HepG2 (cell line): ENCODE data around the gene SYCE3. TPM values are rescaled to one million over a fixed set of nuclear protein-coding genes. Genes with fewer than 3 reads are reported as not detected.

Source experiments
- ARNT ChIP-seq: fragments of 450-650 bp; IDR thresholded peaks from 2 replicates; pipeline ENCODE4 v1.6.1; 2017
- ATF1 ChIP-seq: IDR thresholded peaks from 2 replicates; pipeline ENCODE4 v1.6.1; 2016; ENCODE audit warnings: mild to moderate bottlenecking, control low read depth
- DPF2 ChIP-seq: sonication (generic); formaldehyde crosslinking; IDR thresholded peaks from 2 replicates; pipeline ENCODE4 v1.4.0; 2020; ENCODE audit warnings: mild to moderate bottlenecking, low read depth, missing genetic modification reagents, borderline replicate concordance
- HOXA9 ChIP-seq: sonication (generic); formaldehyde crosslinking; IDR thresholded peaks from 2 replicates; pipeline ENCODE4 v1.8.1; 2022; ENCODE audit warnings: missing genetic modification reagents, mild to moderate bottlenecking, moderate library complexity, borderline replicate concordance
- IRX3 ChIP-seq: sonication (generic); formaldehyde crosslinking; IDR thresholded peaks from 2 replicates; pipeline ENCODE4 v1.8.1; 2023; ENCODE audit warnings: mild to moderate bottlenecking, low read depth, missing genetic modification reagents, borderline replicate concordance
- ISX ChIP-seq: sonication (generic); formaldehyde crosslinking; conservative IDR thresholded peaks from 2 replicates; pipeline ENCODE4 v1.5.0; 2020; ENCODE audit warnings: missing genetic modification reagents
- KDM5A ChIP-seq: fragments of 200-600 bp; sonication (generic); IDR thresholded peaks from 2 replicates; pipeline ENCODE4 v1.7.0; 2018; ENCODE audit warnings: antibody characterized with exemption, mild to moderate bottlenecking, low read length, borderline replicate concordance
- KMT2B ChIP-seq: IDR thresholded peaks from 2 replicates; pipeline ENCODE4 v1.6.1; 2016; ENCODE audit warnings: missing genetic modification reagents, missing compliant biosample characterization
- SKI ChIP-seq: fragments of 450-650 bp; IDR thresholded peaks from one replicate; pipeline ENCODE4 v1.6.1; 2018; ENCODE audit warnings: mild to moderate bottlenecking; ENCODE audit not compliant: partially characterized antibody
- SP140L ChIP-seq: sonication (generic); formaldehyde crosslinking; IDR thresholded peaks from 2 replicates; pipeline ENCODE4 v1.4.0; 2020; ENCODE audit warnings: missing genetic modification reagents, borderline replicate concordance
- TBP ChIP-seq: sonication (generic); formaldehyde crosslinking; IDR thresholded peaks from 2 replicates; pipeline ENCODE4 v1.5.0; 2020; ENCODE audit warnings: missing genetic modification reagents
- YY1 ChIP-seq: IDR thresholded peaks from 2 replicates; pipeline ENCODE4 v1.6.1; 2011; ENCODE audit warnings: low read length, low read depth, moderate library complexity, mild to moderate bottlenecking; ENCODE audit not compliant: insufficient read depth, insufficient replicate concordance
- ZBTB38 ChIP-seq: sonication (generic); formaldehyde crosslinking; IDR thresholded peaks from 2 replicates; pipeline ENCODE4 v1.5.1; 2020; ENCODE audit warnings: mild to moderate bottlenecking, missing genetic modification reagents
- ZKSCAN1 ChIP-seq: fragments of 150-350 bp; IDR thresholded peaks from 2 replicates; pipeline ENCODE4 v1.6.1; 2014; ENCODE audit warnings: low read length
- ZMYM2 ChIP-seq: sonication (generic); formaldehyde crosslinking; IDR thresholded peaks from 2 replicates; pipeline ENCODE4 v1.8.0; 2022; ENCODE audit warnings: mild to moderate bottlenecking, missing genetic modification reagents
- ZNF224 ChIP-seq: sonication (generic); formaldehyde crosslinking; IDR thresholded peaks from 2 replicates; pipeline ENCODE4 v1.5.0; 2020; ENCODE audit warnings: mild to moderate bottlenecking, missing genetic modification reagents
- ZNF24 ChIP-seq: fragments of 450-650 bp; IDR thresholded peaks from 2 replicates; pipeline ENCODE4 v1.6.1; 2017; ENCODE audit warnings: antibody characterized with exemption, mild to moderate bottlenecking
- ZNF563 ChIP-seq: sonication (generic); formaldehyde crosslinking; IDR thresholded peaks from 2 replicates; pipeline ENCODE4 v1.8.0; 2022; ENCODE audit warnings: mild to moderate bottlenecking, moderate library complexity, missing genetic modification reagents
- ZNF883 ChIP-seq: sonication (generic); formaldehyde crosslinking; IDR thresholded peaks from 2 replicates; pipeline ENCODE4 v1.5.1; 2020; ENCODE audit warnings: mild to moderate bottlenecking, missing genetic modification reagents; ENCODE audit errors: not compliant biosample characterization
- polyA plus RNA-seq, 8 experiments: library from polyadenylated mRNA; depleted of rRNA in 3 of 8; stranded (reverse) in 7 of 8; unstranded in 1 of 8; fragments of >200 nt; fragmentation: Illumina TruSeq in 4 of 8; extraction: Trizol in 4 of 8; gene quantifications; 2 replicates each; pipeline versions ENCODE4 v1.2.1 to v1.2.3, GENCODE V29; 2011 to 2016; ENCODE audit warnings: low read depth in 4 of 8, missing spikeins in 1 of 8, mixed read lengths in 1 of 8; ENCODE audit not compliant: insufficient read depth in 1 of 8
- total RNA-seq, 5 experiments: library from RNA; depleted of rRNA; stranded (reverse); fragments of >200 nt; fragmentation: Illumina TruSeq; extraction: Trizol; gene quantifications; 2 replicates each; pipeline ENCODE4 v1.2.3, GENCODE V29; 2016; ENCODE audit warnings: low read depth in 1 of 5
- TF ChIP-seq, protein P1 (sequence below): sonication (generic); formaldehyde crosslinking; IDR thresholded peaks from 2 replicates; pipeline ENCODE4 v1.5.0; 2020; ENCODE audit warnings: mild to moderate bottlenecking, missing genetic modification reagents, moderate library complexity
- TF ChIP-seq, protein P2 (sequence below): IDR thresholded peaks from 2 replicates; pipeline ENCODE4 v1.6.1; 2016; ENCODE audit warnings: mild to moderate bottlenecking
- TF ChIP-seq, protein P3 (sequence below): sonication (generic); formaldehyde crosslinking; IDR thresholded peaks from 2 replicates; pipeline ENCODE4 v1.8.1; 2023; ENCODE audit warnings: missing genetic modification reagents, inconsistent platforms, borderline replicate concordance
- TF ChIP-seq, protein P4 (sequence below): sonication (generic); formaldehyde crosslinking; IDR thresholded peaks from 2 replicates; pipeline ENCODE4 v1.4.0; 2020; ENCODE audit warnings: mild to moderate bottlenecking, missing genetic modification reagents
- TF ChIP-seq, protein P5 (sequence below): sonication (generic); formaldehyde crosslinking; IDR thresholded peaks from 2 replicates; pipeline ENCODE4 v1.9.0; 2022; ENCODE audit warnings: missing genetic modification reagents, mild to moderate bottlenecking, borderline replicate concordance
- TF ChIP-seq, protein P6 (sequence below): sonication (generic); formaldehyde crosslinking; IDR thresholded peaks from 2 replicates; pipeline ENCODE4 v1.4.0; 2020; ENCODE audit warnings: low read depth, mild to moderate bottlenecking, missing genetic modification reagents

Gene SYCE3
- total and polyA plus RNA-seq, 2 of the 13 experiments (the other 11 are each of a cell fraction or from before 2014, with no cell fraction given), result not detected

DNA sequence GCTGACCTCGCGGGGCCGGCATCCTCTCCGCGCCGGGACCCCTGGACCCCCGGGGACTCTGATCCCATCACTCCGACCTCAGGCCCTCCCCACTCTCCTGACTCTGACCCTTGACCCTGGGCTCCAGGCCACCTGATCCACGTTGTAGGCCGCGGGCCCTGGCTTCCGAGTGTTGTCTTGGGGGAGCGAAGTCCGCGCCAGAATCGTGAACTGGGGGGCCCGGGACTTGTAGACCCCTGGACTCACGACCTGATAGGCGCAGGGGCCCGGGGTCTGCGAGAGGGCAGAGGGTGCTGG, 32.2 kb downstream of the SYCE3 start (continued):
- TF ChIP-seq, protein P1, sequence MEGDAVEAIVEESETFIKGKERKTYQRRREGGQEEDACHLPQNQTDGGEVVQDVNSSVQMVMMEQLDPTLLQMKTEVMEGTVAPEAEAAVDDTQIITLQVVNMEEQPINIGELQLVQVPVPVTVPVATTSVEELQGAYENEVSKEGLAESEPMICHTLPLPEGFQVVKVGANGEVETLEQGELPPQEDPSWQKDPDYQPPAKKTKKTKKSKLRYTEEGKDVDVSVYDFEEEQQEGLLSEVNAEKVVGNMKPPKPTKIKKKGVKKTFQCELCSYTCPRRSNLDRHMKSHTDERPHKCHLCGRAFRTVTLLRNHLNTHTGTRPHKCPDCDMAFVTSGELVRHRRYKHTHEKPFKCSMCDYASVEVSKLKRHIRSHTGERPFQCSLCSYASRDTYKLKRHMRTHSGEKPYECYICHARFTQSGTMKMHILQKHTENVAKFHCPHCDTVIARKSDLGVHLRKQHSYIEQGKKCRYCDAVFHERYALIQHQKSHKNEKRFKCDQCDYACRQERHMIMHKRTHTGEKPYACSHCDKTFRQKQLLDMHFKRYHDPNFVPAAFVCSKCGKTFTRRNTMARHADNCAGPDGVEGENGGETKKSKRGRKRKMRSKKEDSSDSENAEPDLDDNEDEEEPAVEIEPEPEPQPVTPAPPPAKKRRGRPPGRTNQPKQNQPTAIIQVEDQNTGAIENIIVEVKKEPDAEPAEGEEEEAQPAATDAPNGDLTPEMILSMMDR (CRISPR knock-in tag), result no peak
- no peak for TF ChIP-seq IRX3 (CRISPR knock-in tag)
- no peak for TF ChIP-seq ZNF883
- 0 out of 2 replicates have a peak, but pooled peaks have one; percentile 46 for TF ChIP-seq TBP (CRISPR knock-in tag)
- TF ChIP-seq, protein P2, sequence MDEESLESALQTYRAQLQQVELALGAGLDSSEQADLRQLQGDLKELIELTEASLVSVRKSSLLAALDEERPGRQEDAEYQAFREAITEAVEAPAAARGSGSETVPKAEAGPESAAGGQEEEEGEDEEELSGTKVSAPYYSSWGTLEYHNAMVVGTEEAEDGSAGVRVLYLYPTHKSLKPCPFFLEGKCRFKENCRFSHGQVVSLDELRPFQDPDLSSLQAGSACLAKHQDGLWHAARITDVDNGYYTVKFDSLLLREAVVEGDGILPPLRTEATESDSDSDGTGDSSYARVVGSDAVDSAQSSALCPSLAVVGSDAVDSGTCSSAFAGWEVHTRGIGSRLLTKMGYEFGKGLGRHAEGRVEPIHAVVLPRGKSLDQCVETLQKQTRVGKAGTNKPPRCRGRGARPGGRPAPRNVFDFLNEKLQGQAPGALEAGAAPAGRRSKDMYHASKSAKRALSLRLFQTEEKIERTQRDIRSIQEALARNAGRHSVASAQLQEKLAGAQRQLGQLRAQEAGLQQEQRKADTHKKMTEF (CRISPR knock-in tag), result no peak; the same call in 1 of the 2 replicates
- TF ChIP-seq ARNT, result no peak
- TF ChIP-seq ATF1 (CRISPR knock-in tag), result no peak
- TF ChIP-seq ZNF224, result no peak
- no peak for TF ChIP-seq DPF2 (CRISPR knock-in tag)
- TF ChIP-seq ISX (CRISPR knock-in tag), result no peak
- TF ChIP-seq HOXA9 (CRISPR knock-in tag), result no peak
- TF ChIP-seq KMT2B (CRISPR knock-in tag), result no peak
- no peak; the same call in 1 of the 2 replicates for TF ChIP-seq SP140L (CRISPR knock-in tag)
- TF ChIP-seq, protein P3, sequence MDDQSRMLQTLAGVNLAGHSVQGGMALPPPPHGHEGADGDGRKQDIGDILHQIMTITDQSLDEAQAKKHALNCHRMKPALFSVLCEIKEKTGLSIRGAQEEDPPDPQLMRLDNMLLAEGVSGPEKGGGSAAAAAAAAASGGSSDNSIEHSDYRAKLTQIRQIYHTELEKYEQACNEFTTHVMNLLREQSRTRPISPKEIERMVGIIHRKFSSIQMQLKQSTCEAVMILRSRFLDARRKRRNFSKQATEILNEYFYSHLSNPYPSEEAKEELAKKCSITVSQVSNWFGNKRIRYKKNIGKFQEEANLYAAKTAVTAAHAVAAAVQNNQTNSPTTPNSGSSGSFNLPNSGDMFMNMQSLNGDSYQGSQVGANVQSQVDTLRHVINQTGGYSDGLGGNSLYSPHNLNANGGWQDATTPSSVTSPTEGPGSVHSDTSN (CRISPR knock-in tag), result no peak; the same call in 1 of the 2 replicates
- no peak for TF ChIP-seq YY1
- TF ChIP-seq ZNF24, result no peak
- TF ChIP-seq ZBTB38 (CRISPR knock-in tag), result no peak
- TF ChIP-seq SKI, result no peak
- TF ChIP-seq, protein P4, sequence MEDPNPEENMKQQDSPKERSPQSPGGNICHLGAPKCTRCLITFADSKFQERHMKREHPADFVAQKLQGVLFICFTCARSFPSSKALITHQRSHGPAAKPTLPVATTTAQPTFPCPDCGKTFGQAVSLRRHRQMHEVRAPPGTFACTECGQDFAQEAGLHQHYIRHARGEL (CRISPR knock-in tag), result no peak
- TF ChIP-seq ZKSCAN1, result no peak
- no peak; the same call in 1 of the 2 replicates for TF ChIP-seq ZMYM2 (CRISPR knock-in tag)
- TF ChIP-seq, protein P5, sequence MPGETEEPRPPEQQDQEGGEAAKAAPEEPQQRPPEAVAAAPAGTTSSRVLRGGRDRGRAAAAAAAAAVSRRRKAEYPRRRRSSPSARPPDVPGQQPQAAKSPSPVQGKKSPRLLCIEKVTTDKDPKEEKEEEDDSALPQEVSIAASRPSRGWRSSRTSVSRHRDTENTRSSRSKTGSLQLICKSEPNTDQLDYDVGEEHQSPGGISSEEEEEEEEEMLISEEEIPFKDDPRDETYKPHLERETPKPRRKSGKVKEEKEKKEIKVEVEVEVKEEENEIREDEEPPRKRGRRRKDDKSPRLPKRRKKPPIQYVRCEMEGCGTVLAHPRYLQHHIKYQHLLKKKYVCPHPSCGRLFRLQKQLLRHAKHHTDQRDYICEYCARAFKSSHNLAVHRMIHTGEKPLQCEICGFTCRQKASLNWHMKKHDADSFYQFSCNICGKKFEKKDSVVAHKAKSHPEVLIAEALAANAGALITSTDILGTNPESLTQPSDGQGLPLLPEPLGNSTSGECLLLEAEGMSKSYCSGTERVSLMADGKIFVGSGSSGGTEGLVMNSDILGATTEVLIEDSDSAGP, result no peak
- TF ChIP-seq KDM5A, result no peak
- TF ChIP-seq ZNF563 (CRISPR knock-in tag), result peak; percentile 34; the same call in 1 of the 2 replicates
- TF ChIP-seq, protein P6, sequence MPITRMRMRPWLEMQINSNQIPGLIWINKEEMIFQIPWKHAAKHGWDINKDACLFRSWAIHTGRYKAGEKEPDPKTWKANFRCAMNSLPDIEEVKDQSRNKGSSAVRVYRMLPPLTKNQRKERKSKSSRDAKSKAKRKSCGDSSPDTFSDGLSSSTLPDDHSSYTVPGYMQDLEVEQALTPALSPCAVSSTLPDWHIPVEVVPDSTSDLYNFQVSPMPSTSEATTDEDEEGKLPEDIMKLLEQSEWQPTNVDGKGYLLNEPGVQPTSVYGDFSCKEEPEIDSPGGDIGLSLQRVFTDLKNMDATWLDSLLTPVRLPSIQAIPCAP, result no peak
